LNCAP (cell line): ENCODE results near the gene THY1.

Experiments
- CTCF ChIP-seq: fragments of 450-650 bp; IDR thresholded peaks from 2 replicates; pipeline ENCODE4 v1.5.1; 2017; ENCODE audit warnings: mild to moderate bottlenecking

THY1 gene

GRCh38 chr11:119447664-119448242 lies 24.8 kb upstream of the THY1 start:
- TF ChIP-seq CTCF, result no peak

GRCh38 chr11:119446871-119447663 lies 24.1 kb upstream of the THY1 start:
- no peak for TF ChIP-seq CTCF

- TF ChIP-seq CTCF, result no peak
Measured at GRCh38 chr11:119446434-119446833, 23.5 kb upstream of the THY1 start.

GRCh38 chr11:119445850-119446249 lies 22.9 kb upstream of the THY1 start:
- no peak for TF ChIP-seq CTCF

GRCh38 chr11:119445379-119445778 lies 22.4 kb upstream of the THY1 start:
- TF ChIP-seq CTCF, result no peak

GRCh38 chr11:119441898-119442243 lies 18.9 kb upstream of the THY1 start:
- no peak for TF ChIP-seq CTCF

GRCh38 chr11:119438599-119438998 lies 15.6 kb upstream of the THY1 start:
- TF ChIP-seq CTCF, result no peak
